ENCODE measurements around the gene PDSS2. TPM values are rescaled to one million over a fixed set of nuclear protein-coding genes. Genes with fewer than 3 reads are reported as not detected.

PDSS2 gene
- total RNA-seq, 1 donor = 10.2 TPM

GRCh38 chr6:107105511-107106116 lies 353.8 kb downstream of the PDSS2 start:
- no peak for DNase-seq (ENCODE audit: low read depth in 2 of 3, low spot score in 2 of 3)

GRCh38 chr6:107103082-107103481 lies 356.3 kb downstream of the PDSS2 start:
- DNase-seq (ENCODE audit: low read depth in 2 of 3, low spot score in 2 of 3) = no peak

Small RNA genes lying within 50 kb of the gene (small RNA-seq; reads per million reads assigned to genes)
- gene AL591516.1 (not detected), gene RNU6-1299P (not detected)

Other genes with a start within 250 kb of the PDSS2 start
- under 0.01 TPM for gene SOBP, start 30.6 kb upstream of the PDSS2 start, total RNA-seq